Measurements from ENCODE around the gene UBE2I.
A peak's percentile ranks its signal among the peaks of the same experiment; 100 is the strongest.
"Not testable (repeated sequence)": the region's sequence is repeated elsewhere in the genome, so short reads cannot be mapped to it uniquely, and the experiment has no call there.

The UBE2I gene

DNA sequence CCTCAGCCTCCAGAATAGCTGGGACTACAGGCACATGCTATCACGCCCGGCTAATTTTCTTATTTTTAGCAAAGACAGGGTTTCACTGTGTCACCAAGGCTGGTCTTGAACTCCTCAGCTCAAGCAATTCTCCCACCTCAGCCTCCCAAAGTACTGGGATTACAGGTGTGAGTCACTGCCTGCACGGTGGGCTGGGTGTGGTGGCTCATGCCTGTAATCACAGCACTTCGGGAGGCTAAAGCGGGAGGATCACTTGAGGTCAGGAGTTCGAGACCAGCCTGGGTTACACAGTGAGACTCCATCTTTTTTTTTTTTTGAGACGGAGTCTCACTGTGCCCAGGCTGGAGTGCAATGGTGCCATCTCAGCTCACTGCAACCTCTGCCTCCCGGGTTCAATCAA, 16.6 kb upstream of the UBE2I start:
- in situ Hi-C loops (cut with MboI; ENCODE audit: low sequenced_read_pairs); H3K9me3 ChIP-seq; DNase-seq (ENCODE audit: low spot score in 2 of 2); H3K36me3 ChIP-seq (replicated peaks); H3K4me3 ChIP-seq; H3K4me1 ChIP-seq: not testable (repeated sequence)
- H3K27me3 ChIP-seq (ENCODE audit: low read depth): peaks cover 42% of the 10 kb centered on the region

DNA sequence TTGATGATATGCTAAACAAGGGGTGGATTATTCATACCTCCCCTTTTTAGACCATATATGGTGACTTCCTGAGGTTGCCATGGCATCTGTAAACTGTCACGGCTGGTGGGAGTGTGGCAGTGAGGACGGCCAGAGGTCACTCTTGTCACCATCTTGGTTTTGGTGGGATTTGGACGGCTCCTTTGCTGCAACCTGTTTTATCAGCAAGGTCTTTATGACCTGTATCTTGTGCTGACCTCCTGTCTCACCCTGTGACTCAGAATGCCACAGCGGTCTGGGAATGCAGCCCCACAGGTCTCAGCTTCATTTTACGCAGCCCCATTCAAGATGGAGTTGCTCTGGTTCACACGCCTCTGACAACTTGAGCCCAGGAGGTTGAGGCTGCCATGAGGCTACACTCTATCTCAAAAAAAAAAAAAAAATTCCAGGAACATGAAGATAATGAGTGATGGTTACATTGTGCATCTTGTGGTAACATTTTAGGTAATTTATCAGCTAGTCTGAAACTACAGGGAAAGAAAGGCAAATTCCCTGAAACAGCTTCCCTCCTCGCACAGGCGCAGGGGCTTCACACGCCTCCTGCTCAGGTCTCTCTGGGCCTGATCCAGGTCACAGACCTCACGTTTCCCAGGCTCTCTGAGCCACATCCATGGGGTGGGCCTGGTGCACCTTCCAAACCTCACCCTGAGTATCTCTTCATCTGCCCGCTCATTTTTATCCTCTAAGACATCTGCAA, 15.3 kb upstream of the UBE2I start:
- Histone ChIP-seq H3K36me3 (replicated peaks) (no peaks in the 10 kb centered on the region), H3K4me3 (no peak overlapping the region), H3K9me3 (no peaks in the 10 kb centered on the region), H3K4me1 (no peaks in the 10 kb centered on the region), H3K27me3 (ENCODE audit: low read depth) (peaks cover 35% of the 10 kb centered on the region)
- in situ Hi-C loops (cut with MboI; ENCODE audit: low sequenced_read_pairs): no loop called here
- DNase-seq (ENCODE audit: low spot score in 2 of 2): no peak

DNA sequence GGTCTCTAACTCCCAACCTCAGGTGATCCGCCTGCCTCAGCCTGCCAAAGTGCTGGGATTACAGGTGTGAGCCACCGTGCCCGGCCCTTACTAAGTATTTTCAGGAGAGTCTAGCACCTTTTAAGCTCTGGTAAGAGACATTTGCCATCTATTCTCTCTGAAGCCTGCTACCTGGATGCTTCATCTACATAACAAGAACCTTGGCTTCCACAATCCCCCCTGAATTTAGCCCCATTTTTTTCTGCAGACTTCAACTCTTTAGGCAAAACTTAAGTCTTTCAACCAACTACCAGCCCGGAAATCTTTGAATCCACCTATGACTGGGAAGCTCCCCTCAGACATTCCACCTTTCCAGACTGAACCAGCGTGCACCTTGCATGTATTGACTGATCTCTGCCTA, 14.0 kb upstream of the UBE2I start:
- H3K4me1 ChIP-seq: no peaks in the 10 kb centered on the region
- peaks cover 29% of the 10 kb centered on the region for H3K27me3 ChIP-seq (ENCODE audit: low read depth)
- no peaks in the 10 kb centered on the region for H3K9me3 ChIP-seq
- in situ Hi-C loops (cut with MboI; ENCODE audit: low sequenced_read_pairs): no loop called here
- no peak overlapping the region for H3K4me3 ChIP-seq
- no peak for DNase-seq (ENCODE audit: low spot score in 2 of 2)
- no peaks in the 10 kb centered on the region for H3K36me3 ChIP-seq (replicated peaks)

DNA sequence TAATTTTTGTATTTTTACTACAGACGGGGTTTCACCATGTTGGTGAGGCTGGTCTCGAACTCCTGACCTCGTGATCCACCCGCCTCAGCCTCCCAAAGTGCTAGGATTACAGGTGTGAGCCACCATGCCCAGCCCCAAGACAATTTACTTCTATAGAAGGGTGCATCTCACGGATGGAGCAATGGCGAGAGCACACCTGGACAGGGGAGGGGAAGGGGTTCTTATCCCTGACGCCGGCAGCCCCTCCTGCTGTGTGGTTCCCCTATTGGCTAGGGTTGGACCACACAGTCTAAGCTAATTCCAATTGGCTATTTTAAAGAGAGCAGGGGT, 12.8 kb upstream of the UBE2I start:
- H3K9me3 ChIP-seq; DNase-seq (ENCODE audit: low spot score in 2 of 2); H3K4me1 ChIP-seq; H3K4me3 ChIP-seq; in situ Hi-C loops (cut with MboI; ENCODE audit: low sequenced_read_pairs); H3K36me3 ChIP-seq (replicated peaks): not testable (repeated sequence)
- H3K27me3 ChIP-seq (ENCODE audit: low read depth): peaks cover 24% of the 10 kb centered on the region

- peaks cover 24% of the 10 kb centered on the region for H3K27me3 ChIP-seq (ENCODE audit: low read depth)
- no peak for DNase-seq (ENCODE audit: low spot score in 2 of 2)
- H3K4me1 ChIP-seq: no peaks in the 10 kb centered on the region
- H3K9me3 ChIP-seq: no peaks in the 10 kb centered on the region
- no peak overlapping the region for H3K4me3 ChIP-seq
- in situ Hi-C loops (cut with MboI; ENCODE audit: low sequenced_read_pairs): no loop called here
- no peaks in the 10 kb centered on the region for H3K36me3 ChIP-seq (replicated peaks)
Observed at GRCh38 chr16:1297018-1297696, 12.3 kb upstream of the UBE2I start.

GRCh38 chr16:1298406-1298805, 11.0 kb upstream of the UBE2I start:
- in situ Hi-C loops (cut with MboI; ENCODE audit: low sequenced_read_pairs): no loop called here
- peaks cover 24% of the 10 kb centered on the region for H3K27me3 ChIP-seq (ENCODE audit: low read depth)
- no peak overlapping the region for H3K4me3 ChIP-seq
- H3K36me3 ChIP-seq (replicated peaks): no peaks in the 10 kb centered on the region
- no peaks in the 10 kb centered on the region for H3K9me3 ChIP-seq
- H3K4me1 ChIP-seq: no peaks in the 10 kb centered on the region; the same call in 1 of the 2 replicates
- no peak for DNase-seq (ENCODE audit: low spot score in 2 of 2)

- peaks cover 24% of the 10 kb centered on the region for H3K27me3 ChIP-seq (ENCODE audit: low read depth)
- DNase-seq (ENCODE audit: low spot score in 2 of 2): no peak
- no peaks in the 10 kb centered on the region for H3K9me3 ChIP-seq
- no peak overlapping the region for H3K4me3 ChIP-seq
- no peaks in the 10 kb centered on the region for H3K36me3 ChIP-seq (replicated peaks)
- in situ Hi-C loops (cut with MboI; ENCODE audit: low sequenced_read_pairs): no loop called here
- no peaks in the 10 kb centered on the region; the same call in 1 of the 2 replicates for H3K4me1 ChIP-seq
Observed at GRCh38 chr16:1299012-1299867, 10.2 kb upstream of the UBE2I start.

DNA sequence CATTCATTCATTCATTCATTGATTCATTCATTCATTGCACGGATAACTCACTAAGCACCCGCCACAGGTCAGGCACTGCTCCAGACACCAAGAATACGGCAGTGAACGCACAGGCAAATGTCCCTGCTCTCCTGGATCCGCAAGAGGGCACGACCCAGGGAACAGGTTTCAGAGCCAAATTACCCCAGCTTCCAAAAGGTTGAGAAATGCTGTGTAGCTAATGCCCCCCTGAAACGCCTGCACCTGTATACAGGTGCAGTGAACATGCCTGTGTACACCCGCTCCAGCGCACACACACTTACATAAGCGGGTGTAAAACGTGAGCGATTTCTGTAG, 9.6 kb upstream of the UBE2I start:
- DNase-seq (ENCODE audit: low spot score in 2 of 2): no peak
- H3K4me3 ChIP-seq: no peak overlapping the region
- H3K4me1 ChIP-seq: no peaks in the 10 kb centered on the region; the same call in 1 of the 2 replicates
- H3K27me3 ChIP-seq (ENCODE audit: low read depth): peaks cover 24% of the 10 kb centered on the region
- in situ Hi-C loops (cut with MboI; ENCODE audit: low sequenced_read_pairs): no loop called here
- no peaks in the 10 kb centered on the region for H3K9me3 ChIP-seq
- H3K36me3 ChIP-seq (replicated peaks): no peaks in the 10 kb centered on the region

- H3K4me3 ChIP-seq: peak overlapping the region; percentile 18
- peaks cover 24% of the 10 kb centered on the region for H3K27me3 ChIP-seq (ENCODE audit: low read depth)
- H3K4me1 ChIP-seq: no peaks in the 10 kb centered on the region; the same call in 1 of the 2 replicates
- in situ Hi-C loops (cut with MboI; ENCODE audit: low sequenced_read_pairs): no loop called here
- H3K9me3 ChIP-seq: no peaks in the 10 kb centered on the region
- peak; percentile 43 to 88 for DNase-seq (ENCODE audit: low spot score in 2 of 2)
- H3K36me3 ChIP-seq (replicated peaks): no peaks in the 10 kb centered on the region
Observed at GRCh38 chr16:1300664-1301476, 8.6 kb upstream of the UBE2I start.

DNA sequence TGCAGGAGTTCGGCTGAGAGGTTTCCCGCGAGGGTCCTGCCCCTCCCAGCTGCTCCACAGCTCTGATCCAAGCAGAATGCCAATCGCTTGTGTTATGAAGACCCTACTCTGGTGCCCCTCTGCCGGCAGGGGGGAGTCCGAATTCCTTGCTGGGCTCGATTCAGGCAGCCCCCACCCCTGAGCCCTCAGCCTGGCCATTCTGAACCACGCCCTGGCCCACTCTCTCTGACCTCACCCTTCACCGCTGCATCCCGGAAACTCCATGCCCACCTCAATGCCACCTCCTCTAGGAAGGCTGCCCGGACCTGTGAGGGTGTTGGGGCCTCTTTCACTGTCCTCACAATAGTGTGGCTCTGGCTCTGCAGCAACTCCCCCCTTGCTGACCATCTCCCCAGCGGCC, 7.9 kb upstream of the UBE2I start:
- in situ Hi-C loops (cut with MboI; ENCODE audit: low sequenced_read_pairs): no loop called here
- no peaks in the 10 kb centered on the region; the same call in 1 of the 2 replicates for H3K4me1 ChIP-seq
- DNase-seq (ENCODE audit: low spot score in 2 of 2): no peak
- H3K36me3 ChIP-seq (replicated peaks): no peaks in the 10 kb centered on the region
- no peak overlapping the region for H3K4me3 ChIP-seq
- no peaks in the 10 kb centered on the region for H3K9me3 ChIP-seq
- peaks cover 22% of the 10 kb centered on the region for H3K27me3 ChIP-seq (ENCODE audit: low read depth)

GRCh38 chr16:1305823-1306222, 3.6 kb upstream of the UBE2I start:
- Histone ChIP-seq H3K27me3 (ENCODE audit: low read depth) (no peaks in the 10 kb centered on the region; the same call in 1 of the 2 replicates), H3K4me3 (no peak overlapping the region), H3K9me3 (no peaks in the 10 kb centered on the region), H3K4me1 (no peaks in the 10 kb centered on the region; the same call in 1 of the 2 replicates), H3K36me3 (replicated peaks) (no peaks in the 10 kb centered on the region)
- DNase-seq (ENCODE audit: low spot score in 2 of 2): no peak
- in situ Hi-C loops (cut with MboI; ENCODE audit: low sequenced_read_pairs): no loop called here

DNA sequence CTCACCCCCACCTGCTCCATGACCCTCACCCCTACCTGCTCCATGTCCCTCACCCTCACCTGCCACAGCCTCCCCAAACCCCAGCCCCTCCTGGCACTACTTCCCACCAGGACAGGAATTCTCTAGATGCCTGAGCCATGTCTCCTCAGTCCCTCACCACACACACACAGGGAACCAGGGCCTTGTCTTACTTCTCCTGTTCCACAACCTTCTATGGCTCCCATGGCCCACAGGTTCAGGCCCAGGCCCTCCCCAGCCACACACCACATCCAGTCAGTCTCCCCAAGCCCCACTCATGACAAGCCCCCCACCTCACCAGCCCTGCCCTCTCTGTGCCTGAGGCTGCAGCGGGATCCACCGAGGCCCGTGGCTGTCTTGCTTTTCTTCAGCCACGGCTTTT, 3.1 kb upstream of the UBE2I start:
- no peaks in the 10 kb centered on the region for H3K27me3 ChIP-seq (ENCODE audit: low read depth)
- DNase-seq (ENCODE audit: low spot score in 2 of 2): no peak
- H3K4me3 ChIP-seq: no peak overlapping the region
- peaks cover under 1% of the 10 kb centered on the region; the same call in 1 of the 2 replicates for H3K36me3 ChIP-seq (replicated peaks)
- H3K9me3 ChIP-seq: no peaks in the 10 kb centered on the region
- in situ Hi-C loops (cut with MboI; ENCODE audit: low sequenced_read_pairs): no loop called here
- peaks cover 4% of the 10 kb centered on the region for H3K4me1 ChIP-seq
